ENCODE data around the gene FAM241B. TPM values are rescaled to one million over a fixed set of nuclear protein-coding genes. Genes with fewer than 3 reads are reported as not detected.

The FAM241B gene
- polyA plus RNA-seq, 1 experiment: 3.4 TPM

DNA sequence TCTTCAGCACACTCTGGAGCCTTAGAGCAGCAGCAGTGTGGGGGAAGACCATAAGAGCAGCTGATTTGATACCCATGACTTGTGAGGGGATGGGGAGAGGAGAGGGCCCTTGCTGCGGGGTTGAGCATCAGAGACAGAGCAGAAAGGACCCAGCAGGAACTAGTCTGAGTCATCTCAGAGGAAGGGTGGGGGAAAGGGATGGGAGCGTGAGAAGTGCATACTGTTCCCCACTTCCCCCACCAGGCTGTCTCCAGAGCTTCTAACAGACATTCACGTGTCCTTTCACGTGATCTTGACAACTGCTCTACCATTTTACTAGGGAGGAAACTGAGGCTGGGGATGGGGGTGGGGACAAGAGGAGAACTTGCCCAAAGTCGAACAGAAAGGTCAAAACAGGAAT is 38.7 kb downstream of the FAM241B start:
- no peak for DNase-seq (ENCODE audit: low read depth)

DNA sequence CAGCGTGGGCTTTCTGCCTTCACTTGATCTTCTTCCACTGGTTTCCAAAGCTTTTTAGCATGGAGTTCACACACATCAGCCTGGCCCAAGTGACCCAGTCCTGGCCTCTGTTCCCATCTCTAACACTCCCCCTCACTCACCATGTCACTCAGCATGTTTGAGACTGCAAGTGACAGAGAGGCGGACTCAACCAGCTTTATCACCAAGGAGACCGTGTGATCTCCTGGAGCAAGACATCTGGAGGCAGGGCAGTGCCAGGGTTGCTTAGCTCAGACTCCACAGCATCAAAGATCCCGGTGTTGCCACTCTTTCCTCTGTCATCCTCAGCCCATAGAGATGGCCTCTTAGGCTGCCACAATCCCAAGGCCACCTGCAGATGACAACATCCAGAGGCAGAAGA is 39.4 kb downstream of the FAM241B start:
- TF ChIP-seq, protein P1, sequence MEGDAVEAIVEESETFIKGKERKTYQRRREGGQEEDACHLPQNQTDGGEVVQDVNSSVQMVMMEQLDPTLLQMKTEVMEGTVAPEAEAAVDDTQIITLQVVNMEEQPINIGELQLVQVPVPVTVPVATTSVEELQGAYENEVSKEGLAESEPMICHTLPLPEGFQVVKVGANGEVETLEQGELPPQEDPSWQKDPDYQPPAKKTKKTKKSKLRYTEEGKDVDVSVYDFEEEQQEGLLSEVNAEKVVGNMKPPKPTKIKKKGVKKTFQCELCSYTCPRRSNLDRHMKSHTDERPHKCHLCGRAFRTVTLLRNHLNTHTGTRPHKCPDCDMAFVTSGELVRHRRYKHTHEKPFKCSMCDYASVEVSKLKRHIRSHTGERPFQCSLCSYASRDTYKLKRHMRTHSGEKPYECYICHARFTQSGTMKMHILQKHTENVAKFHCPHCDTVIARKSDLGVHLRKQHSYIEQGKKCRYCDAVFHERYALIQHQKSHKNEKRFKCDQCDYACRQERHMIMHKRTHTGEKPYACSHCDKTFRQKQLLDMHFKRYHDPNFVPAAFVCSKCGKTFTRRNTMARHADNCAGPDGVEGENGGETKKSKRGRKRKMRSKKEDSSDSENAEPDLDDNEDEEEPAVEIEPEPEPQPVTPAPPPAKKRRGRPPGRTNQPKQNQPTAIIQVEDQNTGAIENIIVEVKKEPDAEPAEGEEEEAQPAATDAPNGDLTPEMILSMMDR (IDR thresholded peaks at IDR 0.05; ENCODE audit: insufficient read depth, low read depth, low read length): no peak
- DNase-seq (ENCODE audit: low read depth): no peak
- Histone ChIP-seq H3K27me3 (ENCODE audit: control insufficient read depth, insufficient read depth, low read length) (peaks cover 19% of the 10 kb centered on the region), H3K36me3 (ENCODE audit: control insufficient read depth, insufficient read depth, low read length) (no peaks in the 10 kb centered on the region), H3K4me3 (ENCODE audit: low read depth, low read length) (no peak overlapping the region)
- CTCF ChIA-PET: interaction anchor here (1.0 to 1.1 kb wide), 2 partner anchors 26 to 29 kb away, joined by 3 read pairs; no protein-coding TSS in a partner anchor
- POLR2A ChIA-PET: no interaction called here

More for the DNA sequence above, 38.7 kb downstream of the FAM241B start:
- POLR2A ChIA-PET: no interaction called here
- H3K27me3 ChIP-seq (ENCODE audit: control insufficient read depth, insufficient read depth, low read length): peaks cover 20% of the 10 kb centered on the region
- no peak overlapping the region for H3K4me3 ChIP-seq (ENCODE audit: low read depth, low read length)
- H3K36me3 ChIP-seq (ENCODE audit: control insufficient read depth, insufficient read depth, low read length): no peaks in the 10 kb centered on the region
- CTCF ChIA-PET: interaction anchor here (0.8 to 1.0 kb wide), 2 partner anchors 12 to 25 kb away, joined by 3 read pairs; no protein-coding TSS in a partner anchor
- TF ChIP-seq, protein P1 (IDR thresholded peaks at IDR 0.05; ENCODE audit: insufficient read depth, low read depth, low read length): no peak

DNA sequence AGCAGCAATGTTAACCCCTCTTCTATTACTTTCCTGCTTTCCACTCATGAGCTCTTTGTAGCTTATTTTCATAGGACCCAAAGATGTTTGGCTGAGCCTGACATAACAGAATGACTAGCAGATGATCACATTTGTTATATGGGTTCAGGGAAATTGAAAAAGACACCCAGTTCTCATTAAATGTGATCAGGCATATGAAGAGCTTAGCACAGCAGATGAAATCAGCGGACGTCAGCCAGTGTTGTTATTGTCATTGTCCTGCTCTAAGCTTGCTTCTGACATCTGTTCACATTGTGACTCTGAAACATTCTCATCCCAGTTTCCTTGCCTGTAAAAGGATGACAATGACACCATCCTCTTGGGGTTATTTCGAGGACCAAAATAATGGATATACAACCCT is 43.5 kb downstream of the FAM241B start:
- CTCF ChIA-PET: interaction anchor here (1.0 to 1.4 kb wide), 3 partner anchors 10 to 113 kb away, joined by 3 to 4 read pairs (median 3); no protein-coding TSS in a partner anchor
- no peak overlapping the region for H3K4me3 ChIP-seq (ENCODE audit: low read depth, low read length)
- POLR2A ChIA-PET: no interaction called here
- TF ChIP-seq, protein P1 (IDR thresholded peaks at IDR 0.05; ENCODE audit: insufficient read depth, low read depth, low read length): no peak
- DNase-seq (ENCODE audit: low read depth): no peak
- peaks cover 24% of the 10 kb centered on the region for H3K27me3 ChIP-seq (ENCODE audit: control insufficient read depth, insufficient read depth, low read length)
- H3K36me3 ChIP-seq (ENCODE audit: control insufficient read depth, insufficient read depth, low read length): no peaks in the 10 kb centered on the region

DNA sequence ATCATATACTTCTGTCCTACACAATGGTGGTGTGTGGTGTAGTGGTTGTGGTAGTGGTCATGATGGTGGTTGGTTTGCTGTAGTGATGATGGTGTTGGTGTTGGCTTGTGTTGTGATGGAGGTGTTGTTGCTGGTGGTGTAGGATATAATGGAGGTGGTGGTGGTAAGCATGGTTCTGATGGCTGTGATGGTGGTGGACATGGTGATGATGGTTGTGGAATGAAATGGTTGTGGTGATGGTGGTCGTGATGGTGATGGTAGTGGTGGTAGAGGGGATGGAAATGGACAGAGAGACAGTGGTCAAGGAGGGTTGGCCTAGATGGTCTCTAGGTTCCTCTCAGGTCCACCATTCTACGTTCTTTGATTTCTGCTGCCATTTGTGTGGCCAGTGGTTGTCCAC is 44.7 kb downstream of the FAM241B start:
- ChIA-PET CTCF (no interaction called here), POLR2A (no interaction called here)
- no peak for DNase-seq (ENCODE audit: low read depth)
- Histone ChIP-seq H3K36me3 (ENCODE audit: control insufficient read depth, insufficient read depth, low read length) (no peaks in the 10 kb centered on the region), H3K4me3 (ENCODE audit: low read depth, low read length) (no peak overlapping the region), H3K27me3 (ENCODE audit: control insufficient read depth, insufficient read depth, low read length) (peaks cover 27% of the 10 kb centered on the region)
- TF ChIP-seq, protein P1 (IDR thresholded peaks at IDR 0.05; ENCODE audit: insufficient read depth, low read depth, low read length): no peak

DNA sequence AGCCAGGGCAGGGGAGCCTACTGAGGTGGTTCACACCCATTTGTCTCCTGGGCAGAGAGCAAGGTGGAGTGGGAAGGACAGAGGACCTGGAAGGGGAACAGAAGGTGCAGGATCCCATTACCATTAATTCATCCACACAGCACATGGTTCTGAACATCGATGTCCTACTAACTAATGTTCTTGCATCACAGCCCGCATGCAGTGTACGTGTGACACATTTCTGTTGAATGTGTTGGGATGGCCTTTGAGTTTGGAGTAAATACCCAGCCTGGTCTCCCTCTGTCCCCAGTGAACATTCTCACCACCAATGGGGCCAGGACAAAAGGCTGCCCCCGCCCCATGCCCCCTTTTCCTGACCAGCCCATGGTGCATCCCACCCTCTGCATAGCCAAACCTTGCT is 46.3 kb downstream of the FAM241B start:
- ChIA-PET CTCF (no interaction called here), POLR2A (no interaction called here)

More for the DNA sequence above, 46.3 kb downstream of the FAM241B start:
- Histone ChIP-seq H3K4me3 (ENCODE audit: low read depth, low read length) (no peak overlapping the region), H3K36me3 (ENCODE audit: control insufficient read depth, insufficient read depth, low read length) (no peaks in the 10 kb centered on the region), H3K27me3 (ENCODE audit: control insufficient read depth, insufficient read depth, low read length) (peaks cover 35% of the 10 kb centered on the region)
- no peak for DNase-seq (ENCODE audit: low read depth)
- TF ChIP-seq, protein P1 (IDR thresholded peaks at IDR 0.05; ENCODE audit: insufficient read depth, low read depth, low read length): no peak

Data from BJ (cell line).